ENCODE data around the gene NIT1.

Gene NIT1

GRCh38 chr1:161117759-161118581, at the start of gene NIT1, which contains the start of gene PFDN2:
NIT1 (plus strand) TSS chr1:161118105; CDS start chr1:161118177, 72 bp downstream.
PFDN2 (minus strand) TSS chr1:161118037; CDS start chr1:161118026, 11 bp downstream.
- DNase-seq (ENCODE audit: low spot score): peak; percentile 80
- no peak for TF ChIP-seq CTCF (conservative IDR thresholded peaks at IDR 0.05; ENCODE audit: low read depth)
- peak within 1 kb of the TSS; percentile 96 for H3K27ac ChIP-seq
- ChIA-PET POLR2A (ENCODE audit: low non-redundant PET) (interaction anchor here (0.6 kb wide), 1 partner anchor 12 kb away, joined by 7 read pairs; no protein-coding TSS in a partner anchor), CTCF (no interaction called here)

- TF ChIP-seq CTCF (conservative IDR thresholded peaks at IDR 0.05; ENCODE audit: low read depth): no peak
- ChIA-PET POLR2A (ENCODE audit: low non-redundant PET) (no interaction called here), CTCF (interaction anchor here (0.6 to 1.1 kb wide), 2 partner anchors 29 to 48 kb away, joined by 3 read pairs; partner anchors contain the start of gene KLHDC9)
- no peak for DNase-seq (ENCODE audit: low spot score)
- H3K27ac ChIP-seq: no peak overlapping the region
These were observed 49.3 kb upstream of the NIT1 start for GRCh38 chr1:161068306-161069234.

GRCh38 chr1:161069241-161069640, 48.7 kb upstream of the NIT1 start:
- no peak for TF ChIP-seq CTCF (conservative IDR thresholded peaks at IDR 0.05; ENCODE audit: low read depth)
- no peak for DNase-seq (ENCODE audit: low spot score)
- POLR2A ChIA-PET (ENCODE audit: low non-redundant PET): no interaction called here
- CTCF ChIA-PET: interaction anchor here (6.8 kb wide), 1 partner anchor 27 kb away, joined by 75 read pairs; the partner anchor contains the start of gene KLHDC9
- H3K27ac ChIP-seq: no peak overlapping the region

- ChIA-PET CTCF (interaction anchor here (6.8 kb wide), 1 partner anchor 27 kb away, joined by 75 read pairs; the partner anchor contains the start of gene KLHDC9), POLR2A (ENCODE audit: low non-redundant PET) (interaction anchor here (0.6 kb wide), 1 partner anchor 747 kb away, joined by 3 read pairs; no protein-coding TSS in a partner anchor)
- DNase-seq (ENCODE audit: low spot score): no peak
- no peak within 1 kb of the TSS for H3K27ac ChIP-seq
- no peak for TF ChIP-seq CTCF (conservative IDR thresholded peaks at IDR 0.05; ENCODE audit: low read depth)
These were observed 48.1 kb upstream of the NIT1 start, which contains the start of gene ARHGAP30 for GRCh38 chr1:161069731-161070270. ARHGAP30 (minus strand) TSS chr1:161069891; CDS start chr1:161069624, 267 bp downstream.

GRCh38 chr1:161070761-161071160, 47.1 kb upstream of the NIT1 start:
- H3K27ac ChIP-seq: no peak overlapping the region
- POLR2A ChIA-PET (ENCODE audit: low non-redundant PET): no interaction called here
- TF ChIP-seq CTCF (conservative IDR thresholded peaks at IDR 0.05; ENCODE audit: low read depth): no peak
- CTCF ChIA-PET: interaction anchor here (1.1 to 6.8 kb wide), 2 partner anchors 12 to 26 kb away, joined by 3 to 75 read pairs; partner anchors contain the start of gene KLHDC9
- no peak for DNase-seq (ENCODE audit: low spot score)
